Hepatocyte (in vitro differentiated cells): ENCODE data around the gene MFSD8. TPM values are rescaled to one million over a fixed set of nuclear protein-coding genes. Genes with fewer than 3 reads are reported as not detected.

Experiments
- DNase-seq: peaks from one replicate; pipeline ENCODE4 v3.0.0-alpha.2; 2016; ENCODE audit warnings: low spot score
- H2AFZ ChIP-seq: fragments of 200-600 bp; sonication (generic); 2 replicates; pipeline ENCODE4 v1.6.0; 2016; ENCODE audit warnings: antibody characterized with exemption, mild to moderate bottlenecking
- H3K27ac ChIP-seq: fragments of 200-600 bp; sonication (generic); 2 replicates; pipeline ENCODE4 v1.5.1; 2016; ENCODE audit warnings: mild to moderate bottlenecking
- H3K27me3 ChIP-seq: fragments of 200-600 bp; sonication (generic); 2 replicates; pipeline ENCODE4 v1.6.1; 2016
- H3K36me3 ChIP-seq: fragments of 200-600 bp; sonication (generic); replicated peaks from 2 replicates; pipeline ENCODE4 v1.5.1; 2016; ENCODE audit warnings: low read depth; ENCODE audit not compliant: insufficient read depth
- H3K4me1 ChIP-seq: fragments of 200-600 bp; sonication (generic); 2 replicates; pipeline ENCODE4 v1.5.1; 2016; ENCODE audit warnings: mild to moderate bottlenecking, moderate library complexity; ENCODE audit not compliant: insufficient read depth
- H3K4me2 ChIP-seq: fragments of 200-600 bp; sonication (generic); 2 replicates; pipeline ENCODE4 v1.6.0; 2016
- H3K4me3 ChIP-seq: fragments of 200-600 bp; sonication (generic); 2 replicates; pipeline ENCODE4 v1.5.1; 2016; ENCODE audit warnings: mild to moderate bottlenecking
- H3K79me2 ChIP-seq: fragments of 200-600 bp; sonication (generic); 2 replicates; pipeline ENCODE4 v1.6.0; 2017; ENCODE audit warnings: mild to moderate bottlenecking
- H3K9me2 ChIP-seq: fragments of 200-600 bp; sonication (generic); replicated peaks from 2 replicates; pipeline ENCODE4 v1.6.0; 2017; ENCODE audit warnings: mild to moderate bottlenecking; ENCODE audit not compliant: insufficient read depth
- H3K9me3 ChIP-seq: fragments of 200-600 bp; sonication (generic); 2 replicates; pipeline ENCODE4 v1.5.1; 2016; ENCODE audit warnings: low read depth, mild to moderate bottlenecking
- H4K20me1 ChIP-seq: fragments of 200-600 bp; sonication (generic); 2 replicates; pipeline ENCODE4 v1.6.0; 2016; ENCODE audit warnings: mild to moderate bottlenecking; ENCODE audit not compliant: insufficient read depth, poor library complexity, severe bottlenecking
- EZH2 ChIP-seq: fragments of 200-600 bp; sonication (generic); IDR thresholded peaks from 2 replicates; pipeline ENCODE4 v1.6.1; 2016; ENCODE audit warnings: antibody characterized with exemption, mild to moderate bottlenecking, borderline replicate concordance
- EZH2phosphoT487 ChIP-seq: fragments of 200-600 bp; sonication (generic); IDR thresholded peaks from one replicate; pipeline ENCODE4 v1.6.1; 2018; ENCODE audit warnings: antibody characterized with exemption, mild to moderate bottlenecking, low read depth, moderate library complexity; ENCODE audit not compliant: unreplicated experiment, severe bottlenecking
- WGBS: methylation state at CpG from one replicate; pipeline ENCODE4 v1.1.6; 2016; ENCODE audit warnings: low lambda C conversion rate; ENCODE audit errors: missing lambda C conversion rate; 5-methylcytosine and 5-hydroxymethylcytosine counted together
- polyA plus RNA-seq: library from polyadenylated mRNA; unstranded; fragments of >200 nt; fragmentation: Nextera tagmentation; extraction: Ambion mirVana; gene quantifications from 2 replicates; pipeline ENCODE4 v1.2.1, GENCODE V29; 2016
- total RNA-seq: library from RNA; depleted of rRNA; stranded (reverse); fragments of >200 nt; gene quantifications from 2 replicates; pipeline ENCODE4 v1.2.3, GENCODE V29; 2014
- TF ChIP-seq, protein P1 (sequence below): fragments of 200-600 bp; sonication (generic); IDR thresholded peaks from 2 replicates; pipeline ENCODE4 v1.5.1; 2016; ENCODE audit warnings: antibody characterized with exemption, mild to moderate bottlenecking; ENCODE audit not compliant: poor library complexity

Gene MFSD8
- total and polyA plus RNA-seq, 2 experiments from 2014 or later = 17.0 to 30.1 TPM

DNA sequence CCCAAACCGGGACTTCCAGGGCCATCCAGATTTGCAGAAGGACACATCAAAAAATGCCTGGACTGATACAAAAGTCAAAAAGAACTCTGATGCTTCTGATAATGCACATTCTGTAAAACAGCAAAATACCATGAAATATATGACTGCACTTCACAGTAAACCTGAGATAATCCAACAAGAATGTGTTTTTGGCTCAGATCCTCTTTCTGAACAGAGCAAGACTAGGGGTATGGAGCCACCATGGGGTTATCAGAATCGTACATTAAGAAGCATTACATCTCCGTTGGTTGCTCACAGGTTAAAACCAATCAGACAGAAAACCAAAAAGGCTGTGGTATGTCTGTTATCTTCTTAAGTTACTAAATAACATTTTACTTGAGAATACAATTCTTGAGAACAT is 75.1 kb downstream of the MFSD8 start:
- H3K4me3 ChIP-seq = no peak overlapping the region
- 87% methylated on average over 3 of the region's 3 CpGs for WGBS
- TF ChIP-seq EZH2phosphoT487 (no peak), EZH2 (no peak)
- TF ChIP-seq, protein P1, sequence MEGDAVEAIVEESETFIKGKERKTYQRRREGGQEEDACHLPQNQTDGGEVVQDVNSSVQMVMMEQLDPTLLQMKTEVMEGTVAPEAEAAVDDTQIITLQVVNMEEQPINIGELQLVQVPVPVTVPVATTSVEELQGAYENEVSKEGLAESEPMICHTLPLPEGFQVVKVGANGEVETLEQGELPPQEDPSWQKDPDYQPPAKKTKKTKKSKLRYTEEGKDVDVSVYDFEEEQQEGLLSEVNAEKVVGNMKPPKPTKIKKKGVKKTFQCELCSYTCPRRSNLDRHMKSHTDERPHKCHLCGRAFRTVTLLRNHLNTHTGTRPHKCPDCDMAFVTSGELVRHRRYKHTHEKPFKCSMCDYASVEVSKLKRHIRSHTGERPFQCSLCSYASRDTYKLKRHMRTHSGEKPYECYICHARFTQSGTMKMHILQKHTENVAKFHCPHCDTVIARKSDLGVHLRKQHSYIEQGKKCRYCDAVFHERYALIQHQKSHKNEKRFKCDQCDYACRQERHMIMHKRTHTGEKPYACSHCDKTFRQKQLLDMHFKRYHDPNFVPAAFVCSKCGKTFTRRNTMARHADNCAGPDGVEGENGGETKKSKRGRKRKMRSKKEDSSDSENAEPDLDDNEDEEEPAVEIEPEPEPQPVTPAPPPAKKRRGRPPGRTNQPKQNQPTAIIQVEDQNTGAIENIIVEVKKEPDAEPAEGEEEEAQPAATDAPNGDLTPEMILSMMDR = no peak
- H4K20me1 ChIP-seq = no peaks in the 10 kb centered on the region
- no peak for DNase-seq
- no peaks in the 10 kb centered on the region for H3K27me3 ChIP-seq
- no peaks in the 10 kb centered on the region for H3K36me3 ChIP-seq
- peak overlapping the region; percentile 1 for H2AFZ ChIP-seq
- no peak overlapping the region for H3K4me2 ChIP-seq
- H3K79me2 ChIP-seq = no peaks in the 10 kb centered on the region
- H3K9me3 ChIP-seq = no peaks in the 10 kb centered on the region
- no peak overlapping the region for H3K27ac ChIP-seq
- H3K9me2 ChIP-seq = no peaks in the 10 kb centered on the region
- no peaks in the 10 kb centered on the region for H3K4me1 ChIP-seq

DNA sequence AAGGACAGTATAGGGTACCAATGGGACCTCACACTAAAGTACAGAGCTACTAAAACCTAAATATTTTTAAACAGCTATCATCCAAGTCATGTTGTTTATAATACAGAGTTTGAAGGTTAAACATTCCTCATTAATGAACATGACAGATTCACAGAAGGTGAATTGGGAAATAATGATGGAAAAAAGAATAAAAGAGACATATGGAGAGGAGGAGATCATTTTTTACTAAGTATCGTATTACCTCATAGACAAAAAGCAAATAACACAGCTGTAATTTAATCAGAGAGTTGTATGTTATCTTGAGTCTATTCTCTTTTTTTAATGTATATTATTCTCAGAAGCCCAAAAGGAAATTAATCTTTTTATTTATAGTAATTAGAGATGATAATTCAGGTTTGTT is 76.4 kb downstream of the MFSD8 start:
- Histone ChIP-seq H3K27me3 (no peaks in the 10 kb centered on the region), H3K79me2 (no peaks in the 10 kb centered on the region), H4K20me1 (no peaks in the 10 kb centered on the region), H3K4me3 (no peak overlapping the region), H3K4me2 (no peak overlapping the region), H3K4me1 (no peaks in the 10 kb centered on the region), H3K9me3 (no peaks in the 10 kb centered on the region), H2AFZ (no peak overlapping the region), H3K9me2 (no peaks in the 10 kb centered on the region), H3K36me3 (no peaks in the 10 kb centered on the region), H3K27ac (no peak overlapping the region)
- TF ChIP-seq, protein P1 = no peak
- no peak for DNase-seq
- WGBS = 93% methylated on average over 1 of the region's 1 CpG

DNA sequence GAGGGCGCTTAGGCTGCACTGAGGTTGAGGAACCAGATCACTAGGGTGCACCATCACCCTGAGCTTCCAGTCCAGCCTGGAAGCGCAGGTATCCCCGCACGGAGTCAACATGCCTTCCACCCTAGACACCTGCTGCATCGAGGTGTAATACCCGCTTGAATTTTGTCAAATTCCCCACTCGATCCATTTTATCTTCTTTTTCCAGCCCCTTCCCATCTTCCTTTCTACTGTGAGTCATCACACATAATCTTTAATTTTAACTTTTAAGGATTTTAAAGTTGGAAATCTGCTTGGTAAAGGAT is 83.5 kb downstream of the MFSD8 start:
- H3K36me3 ChIP-seq = no peaks in the 10 kb centered on the region
- no peaks in the 10 kb centered on the region for H3K9me2 ChIP-seq
- H3K4me1 ChIP-seq = no peaks in the 10 kb centered on the region
- H4K20me1 ChIP-seq = no peaks in the 10 kb centered on the region
- peak overlapping the region; percentile 80 for H2AFZ ChIP-seq
- peaks cover 13% of the 10 kb centered on the region for H3K79me2 ChIP-seq
- peak overlapping the region; percentile 21 for H3K27ac ChIP-seq
- DNase-seq = no peak
- 2% methylated on average over 7 of the region's 7 CpGs for WGBS
- H3K27me3 ChIP-seq = no peaks in the 10 kb centered on the region
- TF ChIP-seq, protein P1 = no peak
- TF ChIP-seq EZH2phosphoT487 (no peak), EZH2 (no peak)
- no peaks in the 10 kb centered on the region for H3K9me3 ChIP-seq
- H3K4me2 ChIP-seq = peak overlapping the region; percentile 87
- peak overlapping the region; percentile 42 for H3K4me3 ChIP-seq
